Neutrophil (primary cell): Measurements from ENCODE around the gene PTPRG.

Experiments used
- H3K27ac ChIP-seq: fragments of 200-600 bp; sonication (generic); 2 replicates; pipeline ENCODE4 v1.5.1; 2016; ENCODE audit warnings: mild to moderate bottlenecking, moderate library complexity
- H3K27me3 ChIP-seq: fragments of 200-600 bp; sonication (generic); 2 replicates; pipeline ENCODE4 v1.6.0; 2016; ENCODE audit warnings: mild to moderate bottlenecking
- H3K36me3 ChIP-seq: fragments of 200-600 bp; sonication (generic); 2 replicates; pipeline ENCODE4 v1.5.1; 2017
- H3K4me1 ChIP-seq, 2 experiments: fragments of 200-600 bp in 1 of 2; sonication (generic) in 1 of 2; 1 replicate in 1 of 2; 2 replicates in 1 of 2; pipeline versions ENCODE4 v1.5.1 to v1.6.1; 2013 to 2016; ENCODE audit warnings: low read depth in 1 of 2, low read length in 1 of 2, mild to moderate bottlenecking in 1 of 2, moderate library complexity in 1 of 2; ENCODE audit not compliant: control insufficient read depth in 1 of 2, insufficient read depth in 1 of 2
- H3K4me3 ChIP-seq, 2 experiments: fragments of 200-600 bp in 1 of 2; sonication (generic) in 1 of 2; 1 replicate in 1 of 2; 2 replicates in 1 of 2; pipeline ENCODE4 v1.5.1; 2013 to 2016; ENCODE audit warnings: low read depth in 1 of 2, low read length in 1 of 2, mild to moderate bottlenecking in 1 of 2, moderate library complexity in 1 of 2
- H3K9me3 ChIP-seq: fragments of 200-600 bp; sonication (generic); 2 replicates; pipeline ENCODE4 v1.5.1; 2016
- TF ChIP-seq, protein P1 (sequence below): fragments of 200-600 bp; sonication (generic); IDR thresholded peaks from 2 replicates; pipeline ENCODE4 v1.5.1; 2016; ENCODE audit warnings: antibody characterized with exemption

PTPRG gene

DNA sequence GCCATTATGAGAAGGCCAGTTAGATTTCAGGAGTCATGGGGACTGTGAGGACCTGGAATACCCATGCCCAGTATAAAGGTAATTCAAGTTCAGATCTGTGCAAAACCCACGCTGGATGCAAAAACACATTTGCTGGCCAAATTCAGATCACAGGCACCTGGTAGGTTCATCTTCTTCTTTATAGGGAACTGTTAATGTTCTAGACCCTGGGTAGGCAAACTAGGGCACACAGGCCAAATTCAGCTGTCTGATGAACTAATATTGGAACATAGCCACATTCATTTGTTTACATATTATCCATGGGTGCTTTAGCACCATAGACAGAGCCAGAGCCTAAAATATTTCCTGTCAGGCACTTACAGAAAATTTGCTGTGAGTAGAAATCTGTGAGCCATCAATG, 241.4 kb downstream of the PTPRG start:
- H3K27me3 ChIP-seq: no peaks in the 10 kb centered on the region
- H3K4me1 ChIP-seq: no peaks in the 10 kb centered on the region
- no peaks in the 10 kb centered on the region for H3K36me3 ChIP-seq
- TF ChIP-seq, protein P1, sequence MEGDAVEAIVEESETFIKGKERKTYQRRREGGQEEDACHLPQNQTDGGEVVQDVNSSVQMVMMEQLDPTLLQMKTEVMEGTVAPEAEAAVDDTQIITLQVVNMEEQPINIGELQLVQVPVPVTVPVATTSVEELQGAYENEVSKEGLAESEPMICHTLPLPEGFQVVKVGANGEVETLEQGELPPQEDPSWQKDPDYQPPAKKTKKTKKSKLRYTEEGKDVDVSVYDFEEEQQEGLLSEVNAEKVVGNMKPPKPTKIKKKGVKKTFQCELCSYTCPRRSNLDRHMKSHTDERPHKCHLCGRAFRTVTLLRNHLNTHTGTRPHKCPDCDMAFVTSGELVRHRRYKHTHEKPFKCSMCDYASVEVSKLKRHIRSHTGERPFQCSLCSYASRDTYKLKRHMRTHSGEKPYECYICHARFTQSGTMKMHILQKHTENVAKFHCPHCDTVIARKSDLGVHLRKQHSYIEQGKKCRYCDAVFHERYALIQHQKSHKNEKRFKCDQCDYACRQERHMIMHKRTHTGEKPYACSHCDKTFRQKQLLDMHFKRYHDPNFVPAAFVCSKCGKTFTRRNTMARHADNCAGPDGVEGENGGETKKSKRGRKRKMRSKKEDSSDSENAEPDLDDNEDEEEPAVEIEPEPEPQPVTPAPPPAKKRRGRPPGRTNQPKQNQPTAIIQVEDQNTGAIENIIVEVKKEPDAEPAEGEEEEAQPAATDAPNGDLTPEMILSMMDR: no peak
- no peak overlapping the region for H3K27ac ChIP-seq
- H3K4me3 ChIP-seq: no peak overlapping the region
- no peaks in the 10 kb centered on the region for H3K9me3 ChIP-seq

DNA sequence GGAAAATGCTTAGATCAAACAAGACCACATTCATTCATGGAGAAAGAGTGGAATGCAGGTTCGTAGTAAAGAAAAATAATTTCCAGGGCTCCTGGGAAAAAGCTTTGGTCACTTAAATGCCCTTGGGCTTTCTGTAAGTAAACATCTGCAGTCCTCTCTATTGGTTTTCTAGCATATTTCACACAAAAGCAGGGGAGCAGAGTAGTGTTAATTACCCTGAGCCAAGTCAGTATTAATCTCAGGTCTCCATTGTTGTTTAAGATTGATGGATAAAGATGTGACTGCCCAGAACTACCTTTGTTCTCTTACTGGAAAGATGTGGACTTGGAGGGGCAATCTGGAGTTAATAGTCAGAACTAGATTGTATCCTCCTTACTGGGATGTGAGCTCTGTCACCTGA, 242.6 kb downstream of the PTPRG start:
- no peak overlapping the region for H3K4me3 ChIP-seq
- H3K27me3 ChIP-seq: no peaks in the 10 kb centered on the region
- H3K36me3 ChIP-seq: no peaks in the 10 kb centered on the region
- TF ChIP-seq, protein P1: no peak
- no peaks in the 10 kb centered on the region for H3K4me1 ChIP-seq
- no peaks in the 10 kb centered on the region for H3K9me3 ChIP-seq
- H3K27ac ChIP-seq: no peak overlapping the region

DNA sequence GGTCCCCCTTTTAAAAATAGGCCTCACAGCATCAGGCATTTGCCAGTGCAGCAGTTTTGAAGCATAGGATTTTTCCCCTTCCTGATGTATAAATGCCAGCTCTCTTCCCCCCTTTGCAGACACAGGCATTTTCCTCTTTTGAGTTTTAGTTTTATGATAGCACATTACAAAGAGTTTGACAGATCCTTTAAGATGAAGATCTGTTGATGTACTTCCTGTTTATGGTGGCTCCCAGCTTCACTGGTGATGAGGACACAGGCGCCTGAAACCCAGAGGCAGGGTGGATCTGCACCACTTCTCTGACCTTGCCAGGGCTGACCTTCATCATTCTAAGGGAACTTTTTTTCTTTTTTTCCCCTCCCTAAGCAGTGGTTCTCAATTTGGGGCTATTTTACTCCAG, 243.4 kb downstream of the PTPRG start:
- Histone ChIP-seq H3K27me3 (no peaks in the 10 kb centered on the region), H3K36me3 (no peaks in the 10 kb centered on the region), H3K9me3 (no peaks in the 10 kb centered on the region), H3K4me3 (no peak overlapping the region), H3K27ac (no peak overlapping the region), H3K4me1 (no peaks in the 10 kb centered on the region)
- TF ChIP-seq, protein P1: no peak

DNA sequence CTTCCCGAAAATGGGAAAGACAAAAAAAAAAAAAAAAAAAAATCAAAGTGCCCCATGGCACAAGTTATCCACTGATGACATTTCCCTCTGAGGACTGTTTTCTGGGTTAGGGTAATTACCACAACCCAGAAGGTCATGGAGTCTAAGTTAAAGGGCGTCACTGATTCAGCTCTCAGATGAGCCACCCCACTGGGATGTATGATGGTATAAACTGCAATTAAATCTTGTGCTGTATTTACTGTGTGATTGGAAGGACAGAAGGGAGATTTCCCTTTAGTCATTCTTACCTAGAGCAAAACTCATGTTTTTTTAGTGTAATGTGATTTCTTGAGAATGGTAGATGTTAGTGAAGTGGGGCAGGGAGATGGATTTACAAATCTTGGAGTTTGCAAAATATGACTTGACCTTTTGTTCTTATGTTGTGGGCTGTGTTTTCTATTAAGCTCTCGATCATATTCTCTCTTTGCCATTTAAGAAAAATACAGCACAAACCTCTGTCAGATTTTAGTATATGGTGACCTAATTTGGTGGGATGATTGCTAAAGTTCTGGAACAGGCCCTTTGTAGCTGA, 244.2 kb downstream of the PTPRG start:
- TF ChIP-seq, protein P1: no peak
- no peaks in the 10 kb centered on the region for H3K36me3 ChIP-seq
- H3K4me1 ChIP-seq: no peaks in the 10 kb centered on the region
- no peaks in the 10 kb centered on the region for H3K27me3 ChIP-seq
- no peak overlapping the region for H3K27ac ChIP-seq
- H3K9me3 ChIP-seq: no peaks in the 10 kb centered on the region
- H3K4me3 ChIP-seq: no peak overlapping the region

DNA sequence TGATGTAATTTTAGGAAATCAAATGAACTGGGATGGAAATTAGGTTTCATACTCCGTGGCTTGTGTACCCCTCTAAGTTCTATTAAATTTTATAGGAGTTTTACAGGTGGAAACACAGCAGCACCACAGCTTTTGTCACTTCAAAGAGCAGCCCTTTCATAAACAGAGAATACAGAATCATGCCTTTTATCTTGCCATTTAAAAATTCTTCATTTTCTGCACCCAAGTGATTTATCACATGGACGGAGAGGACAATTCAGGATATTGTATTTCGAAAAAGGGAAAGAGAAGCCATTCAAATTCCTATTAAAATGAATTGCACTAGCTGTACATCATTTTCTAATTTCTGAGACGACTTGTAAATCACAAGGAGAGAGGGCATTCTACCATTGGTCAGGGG, 245.4 kb downstream of the PTPRG start:
- Histone ChIP-seq H3K36me3 (no peaks in the 10 kb centered on the region), H3K4me3 (no peak overlapping the region), H3K27ac (no peak overlapping the region), H3K4me1 (no peaks in the 10 kb centered on the region), H3K9me3 (no peaks in the 10 kb centered on the region), H3K27me3 (no peaks in the 10 kb centered on the region)
- TF ChIP-seq, protein P1: no peak

DNA sequence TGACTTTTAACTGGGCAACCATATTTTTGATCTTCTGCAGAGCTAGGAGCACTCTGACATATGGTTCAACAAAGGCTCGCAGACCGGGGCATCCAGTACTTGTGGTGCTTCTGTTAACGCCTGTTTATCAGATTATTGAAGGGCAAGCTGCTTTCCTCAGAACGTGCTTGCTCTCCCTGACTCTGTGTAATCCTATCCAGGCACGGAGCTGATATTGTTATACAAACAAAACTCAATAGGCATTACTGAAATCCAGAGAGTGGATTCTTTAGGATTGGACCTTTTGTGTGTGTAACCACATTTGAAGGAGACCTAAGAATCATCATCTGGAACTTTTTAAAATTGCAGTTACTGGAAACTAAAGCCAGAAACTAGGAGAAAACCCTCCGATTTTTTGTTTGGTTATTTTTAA, 246.5 kb downstream of the PTPRG start:
- no peaks in the 10 kb centered on the region for H3K36me3 ChIP-seq

More for the DNA sequence above, 246.5 kb downstream of the PTPRG start:
- Histone ChIP-seq H3K4me1 (no peaks in the 10 kb centered on the region), H3K4me3 (no peak overlapping the region), H3K27me3 (no peaks in the 10 kb centered on the region), H3K27ac (no peak overlapping the region), H3K9me3 (no peaks in the 10 kb centered on the region)
- TF ChIP-seq, protein P1: no peak
